ENCODE data around the gene ZNF385C.
A peak's percentile ranks its signal among the peaks of the same experiment; 100 is the strongest.
"Not testable (repeated sequence)": the region's sequence is repeated elsewhere in the genome, so short reads cannot be mapped to it uniquely, and the experiment has no call there.

The ZNF385C gene

GRCh38 chr17:42026857-42027589 is 71.2 kb downstream of the ZNF385C start:
- in situ Hi-C loops (cut with MboI; ENCODE audit: low sequenced_read_pairs, unreplicated experiment) = loop anchor here (10.0 kb wide), 1 partner anchor 78 kb away; no protein-coding TSS in a partner anchor

GRCh38 chr17:42025936-42026335 is 72.3 kb downstream of the ZNF385C start:
- DNase-seq (ENCODE audit: low spot score) = no peak
- TF ChIP-seq CTCF (IDR thresholded peaks at IDR 0.05; ENCODE audit: borderline replicate concordance, control extremely low read depth, extremely low read depth, insufficient read depth, missing control alignments) = no peak
- in situ Hi-C loops (cut with MboI; ENCODE audit: low sequenced_read_pairs, unreplicated experiment) = loop anchor here (10.0 kb wide), 1 partner anchor 79 kb away; no protein-coding TSS in a partner anchor

More at GRCh38 chr17:42026857-42027589, 71.2 kb downstream of the ZNF385C start:
- no peak for DNase-seq (ENCODE audit: low spot score)
- TF ChIP-seq CTCF (IDR thresholded peaks at IDR 0.05; ENCODE audit: borderline replicate concordance, control extremely low read depth, extremely low read depth, insufficient read depth, missing control alignments) = no peak

GRCh38 chr17:42025191-42025579 is 73.1 kb downstream of the ZNF385C start:
- no peak for DNase-seq (ENCODE audit: low spot score)
- in situ Hi-C loops (cut with MboI; ENCODE audit: low sequenced_read_pairs, unreplicated experiment) = loop anchor here (10.0 kb wide), 1 partner anchor 80 kb away; no protein-coding TSS in a partner anchor
- TF ChIP-seq CTCF (IDR thresholded peaks at IDR 0.05; ENCODE audit: borderline replicate concordance, control extremely low read depth, extremely low read depth, insufficient read depth, missing control alignments) = no peak

GRCh38 chr17:42023524-42024349 is 74.5 kb downstream of the ZNF385C start:
- in situ Hi-C loops (cut with MboI; ENCODE audit: low sequenced_read_pairs, unreplicated experiment) = loop anchor here (10.0 kb wide), 1 partner anchor 81 kb away; no protein-coding TSS in a partner anchor
- no peak for TF ChIP-seq CTCF (IDR thresholded peaks at IDR 0.05; ENCODE audit: borderline replicate concordance, control extremely low read depth, extremely low read depth, insufficient read depth, missing control alignments)
- DNase-seq (ENCODE audit: low spot score) = no peak

GRCh38 chr17:42020845-42021244 is 77.4 kb downstream of the ZNF385C start:
- in situ Hi-C loops (cut with MboI; ENCODE audit: low sequenced_read_pairs, unreplicated experiment) = loop anchor here (10.0 kb wide), 1 partner anchor 84 kb away; no protein-coding TSS in a partner anchor
- DNase-seq (ENCODE audit: low spot score) = not testable (repeated sequence)

GRCh38 chr17:42019509-42020404 is 78.5 kb downstream of the ZNF385C start, which contains the start of gene NKIRAS2:
TSS of gene NKIRAS2 (plus strand) at chr17:42020090. CDS start at chr17:42021578, 1,488 bp downstream.
- in situ Hi-C loops (cut with MboI; ENCODE audit: low sequenced_read_pairs, unreplicated experiment) = loop anchor here (10.0 kb wide), 1 partner anchor 85 kb away; no protein-coding TSS in a partner anchor
- peak; percentile 95 for TF ChIP-seq CTCF (IDR thresholded peaks at IDR 0.05; ENCODE audit: borderline replicate concordance, control extremely low read depth, extremely low read depth, insufficient read depth, missing control alignments)
- peak; percentile 96 for DNase-seq (ENCODE audit: low spot score)
